WTC11 (cell line): ENCODE results near the gene COL6A3. TPM values are rescaled to one million over a fixed set of nuclear protein-coding genes. Genes with fewer than 3 reads are reported as not detected.

Experiments
- ATAC-seq: fragments of 200-7000 bp; cut with Tn5 transposase; 2 replicates; pipeline ENCODE4 v1.10.0; 2021; ENCODE audit warnings: mild to moderate bottlenecking, moderate library complexity
- CTCF ChIA-PET: fragments of 300-600 bp; sonication (Branson Sonifier 250); formaldehyde crosslinking; loops from one replicate; lab custom pipeline; 2021; ENCODE audit warnings: antibody characterized with exemption; lab: Charles Lee
- POLR2A ChIA-PET: fragments of 350-600 bp; sonication (Branson Sonifier 250); formaldehyde crosslinking; loops from one replicate; lab custom pipeline; 2021; ENCODE audit warnings: antibody characterized with exemption; lab: Charles Lee
- DNase-seq: peaks from one replicate; pipeline ENCODE4 v3.0.0; 2021; ENCODE audit warnings: low spot score
- H3K27ac Mint-ChIP-seq: 2 replicates; pipeline ENCODE4 v1.8.0; 2021; ENCODE audit warnings: mixed read lengths
- H3K27me3 Mint-ChIP-seq: 2 replicates; pipeline ENCODE4 v1.8.0; 2021; ENCODE audit warnings: low read depth, mild to moderate bottlenecking, moderate library complexity, mixed read lengths
- H3K36me3 Mint-ChIP-seq: 2 replicates; pipeline ENCODE4 v1.8.0; 2021; ENCODE audit warnings: mixed read lengths
- H3K4me1 Mint-ChIP-seq: 2 replicates; pipeline ENCODE4 v1.8.0; 2022; ENCODE audit warnings: mixed read lengths
- H3K4me3 Mint-ChIP-seq: 2 replicates; pipeline ENCODE4 v1.8.0; 2021; ENCODE audit warnings: mild to moderate bottlenecking, moderate library complexity, mixed read lengths
- H3K9me3 Mint-ChIP-seq: 2 replicates; pipeline ENCODE4 v1.8.0; 2021; ENCODE audit warnings: mixed read lengths
- CBFB ChIP-seq: sonication (generic); formaldehyde crosslinking; IDR thresholded peaks from 2 replicates; pipeline ENCODE4 v1.8.1; 2022; ENCODE audit warnings: mild to moderate bottlenecking, low read depth, missing genetic modification reagents
- E2F4 ChIP-seq: sonication (generic); formaldehyde crosslinking; IDR thresholded peaks from 2 replicates; pipeline ENCODE4 v1.8.1; 2022; ENCODE audit warnings: low read depth, mild to moderate bottlenecking, moderate library complexity, missing genetic modification reagents, borderline replicate concordance
- FOXP4 ChIP-seq: sonication (generic); formaldehyde crosslinking; IDR thresholded peaks from 2 replicates; pipeline ENCODE4 v1.8.0; 2022; ENCODE audit warnings: mild to moderate bottlenecking, missing genetic modification reagents
- GRHL2 ChIP-seq: fragments of 250-450 bp; sonication (Bioruptor Pico); IDR thresholded peaks from 2 replicates; pipeline ENCODE4 v1.8.0; 2022; ENCODE audit warnings: mild to moderate bottlenecking, moderate library complexity; ENCODE audit not compliant: insufficient replicate concordance, severe bottlenecking
- MXD4 ChIP-seq: fragments of 250-450 bp; sonication (Bioruptor Pico); IDR thresholded peaks from 2 replicates; pipeline ENCODE4 v1.8.0; 2021; ENCODE audit warnings: mild to moderate bottlenecking, moderate library complexity, borderline replicate concordance
- NFATC4 ChIP-seq: fragments of 250-450 bp; sonication (Bioruptor Pico); IDR thresholded peaks from 2 replicates; pipeline ENCODE4 v1.9.0; 2021; ENCODE audit warnings: mild to moderate bottlenecking
- NFE2L1 ChIP-seq: sonication (generic); formaldehyde crosslinking; IDR thresholded peaks from 2 replicates; pipeline ENCODE4 v1.8.1; 2023; ENCODE audit warnings: missing genetic modification reagents
- NFYB ChIP-seq: sonication (generic); formaldehyde crosslinking; conservative IDR thresholded peaks from 2 replicates; pipeline ENCODE4 v1.8.0; 2022; ENCODE audit warnings: low read depth, missing genetic modification reagents
- NR1H2 ChIP-seq: sonication (generic); formaldehyde crosslinking; IDR thresholded peaks from 2 replicates; pipeline ENCODE4 v1.9.0; 2021; ENCODE audit warnings: mild to moderate bottlenecking, moderate library complexity, missing genetic modification reagents
- RORB ChIP-seq: fragments of 250-450 bp; sonication (Bioruptor Pico); IDR thresholded peaks from 2 replicates; pipeline ENCODE4 v1.9.0; 2021; ENCODE audit warnings: mild to moderate bottlenecking
- TEAD4 ChIP-seq: sonication (generic); formaldehyde crosslinking; IDR thresholded peaks from 2 replicates; pipeline ENCODE4 v1.8.0; 2022; ENCODE audit warnings: mild to moderate bottlenecking, missing genetic modification reagents
- ZNF532 ChIP-seq: fragments of 250-450 bp; sonication (Bioruptor Pico); IDR thresholded peaks from 2 replicates; pipeline ENCODE4 v1.9.0; 2021; ENCODE audit warnings: mild to moderate bottlenecking, borderline replicate concordance
- total RNA-seq: library from RNA; stranded (reverse); gene quantifications from 3 replicates; pipeline ENCODE4 v1.2.3, GENCODE V29; 2021
- TF ChIP-seq, protein P1 (sequence below): sonication (generic); formaldehyde crosslinking; IDR thresholded peaks from 2 replicates; pipeline ENCODE4 v1.8.1; 2023; ENCODE audit warnings: mild to moderate bottlenecking, moderate library complexity, missing genetic modification reagents
- TF ChIP-seq, protein P2 (sequence below): fragments of 250-450 bp; sonication (Bioruptor Pico); IDR thresholded peaks from 2 replicates; pipeline ENCODE4 v1.8.0; 2021; ENCODE audit warnings: mild to moderate bottlenecking
- TF ChIP-seq, protein P3 (sequence below): sonication (generic); formaldehyde crosslinking; IDR thresholded peaks from 2 replicates; pipeline ENCODE4 v1.8.1; 2023; ENCODE audit warnings: mild to moderate bottlenecking, missing genetic modification reagents, moderate library complexity
- TF ChIP-seq, protein P4 (sequence below): sonication (generic); formaldehyde crosslinking; IDR thresholded peaks from 2 replicates; pipeline ENCODE4 v1.8.0; 2022; ENCODE audit warnings: mild to moderate bottlenecking, missing genetic modification reagents

The COL6A3 gene
- total RNA-seq, 1 experiment from 2014 or later, result 2.6 TPM

DNA sequence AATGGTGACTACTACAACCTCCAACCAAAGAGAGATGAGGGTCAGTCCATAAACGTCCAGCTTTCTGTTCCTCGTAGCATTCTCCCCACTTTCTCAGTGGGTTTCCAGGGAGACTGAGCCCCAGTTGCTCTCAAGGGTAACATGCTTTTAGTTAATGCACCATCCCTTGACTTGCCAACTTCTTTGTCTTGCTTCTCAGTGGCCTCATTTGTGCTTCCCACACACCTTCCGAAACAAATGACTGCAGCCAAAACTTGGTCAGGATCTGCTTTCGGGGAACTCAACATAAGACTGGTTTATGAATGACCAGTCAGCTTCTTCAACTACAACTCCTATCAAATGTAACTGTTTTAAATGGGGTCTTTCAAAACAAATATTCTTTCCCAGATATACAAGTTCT, 94.1 kb downstream of the COL6A3 start (continued):
- no peak for TF ChIP-seq FOXP4 (CRISPR knock-in tag)
- TF ChIP-seq, all 79 proteins: peak for 0

DNA sequence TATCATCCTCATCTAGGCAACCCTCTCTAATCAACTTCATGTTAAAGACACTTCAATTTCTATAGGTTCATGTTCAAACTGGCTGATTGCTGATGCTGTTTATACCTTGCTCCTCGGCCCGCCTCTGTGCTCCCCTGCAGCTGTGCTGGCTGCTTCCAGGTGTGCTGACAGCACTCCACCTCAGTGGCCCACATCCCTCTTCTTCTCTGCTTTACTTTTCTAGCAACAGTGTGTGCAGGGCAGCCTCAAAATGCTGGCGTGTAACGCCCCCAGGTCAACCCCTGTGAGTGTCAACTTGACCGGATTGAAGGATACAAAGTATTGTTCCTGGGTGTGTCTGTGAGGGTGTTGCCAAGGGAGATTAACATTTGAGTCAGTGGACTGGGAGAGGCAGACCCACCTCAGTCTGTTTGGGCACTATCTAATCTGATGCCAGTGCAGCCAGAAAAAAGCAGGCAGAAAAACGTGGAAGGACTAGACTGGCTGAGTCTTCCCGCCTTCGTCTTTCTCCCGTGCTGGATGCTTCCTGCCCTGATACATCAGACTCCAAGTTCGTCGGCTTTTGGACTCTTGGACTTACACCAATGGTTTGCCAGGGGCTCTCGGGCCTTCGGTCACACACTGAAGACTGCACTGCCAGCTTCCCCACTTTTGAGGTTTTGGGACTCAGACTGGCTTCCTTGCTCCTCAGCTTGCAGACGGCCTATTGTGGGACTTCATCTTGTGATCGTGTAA, 94.7 kb downstream of the COL6A3 start:
- ATAC-seq (no peak), DNase-seq (no peak)
- H3K36me3 Mint-ChIP-seq, result no peaks in the 10 kb centered on the region
- ChIA-PET CTCF (no interaction called here), POLR2A (no interaction called here)
- no peak overlapping the region for H3K27ac Mint-ChIP-seq
- no peak overlapping the region for H3K4me3 Mint-ChIP-seq
- no peaks in the 10 kb centered on the region for H3K27me3 Mint-ChIP-seq
- H3K9me3 Mint-ChIP-seq, result no peaks in the 10 kb centered on the region
- peaks cover 6% of the 10 kb centered on the region; the same call in 1 of the 2 replicates for H3K4me1 Mint-ChIP-seq
- no peak for TF ChIP-seq GRHL2 (CRISPR knock-in tag)
- no peak for TF ChIP-seq RORB (CRISPR knock-in tag)
- no peak for TF ChIP-seq TEAD4 (CRISPR knock-in tag)
- no peak for TF ChIP-seq CBFB
- TF ChIP-seq NFATC4, result no peak
- no peak for TF ChIP-seq NFYB (CRISPR knock-in tag)
- TF ChIP-seq, protein P1, sequence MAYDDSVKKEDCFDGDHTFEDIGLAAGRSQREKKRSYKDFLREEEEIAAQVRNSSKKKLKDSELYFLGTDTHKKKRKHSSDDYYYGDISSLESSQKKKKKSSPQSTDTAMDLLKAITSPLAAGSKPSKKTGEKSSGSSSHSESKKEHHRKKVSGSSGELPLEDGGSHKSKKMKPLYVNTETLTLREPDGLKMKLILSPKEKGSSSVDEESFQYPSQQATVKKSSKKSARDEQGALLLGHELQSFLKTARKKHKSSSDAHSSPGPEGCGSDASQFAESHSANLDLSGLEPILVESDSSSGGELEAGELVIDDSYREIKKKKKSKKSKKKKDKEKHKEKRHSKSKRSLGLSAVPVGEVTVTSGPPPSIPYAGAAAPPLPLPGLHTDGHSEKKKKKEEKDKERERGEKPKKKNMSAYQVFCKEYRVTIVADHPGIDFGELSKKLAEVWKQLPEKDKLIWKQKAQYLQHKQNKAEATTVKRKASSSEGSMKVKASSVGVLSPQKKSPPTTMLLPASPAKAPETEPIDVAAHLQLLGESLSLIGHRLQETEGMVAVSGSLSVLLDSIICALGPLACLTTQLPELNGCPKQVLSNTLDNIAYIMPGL (CRISPR knock-in tag), result no peak
- TF ChIP-seq, protein P2, sequence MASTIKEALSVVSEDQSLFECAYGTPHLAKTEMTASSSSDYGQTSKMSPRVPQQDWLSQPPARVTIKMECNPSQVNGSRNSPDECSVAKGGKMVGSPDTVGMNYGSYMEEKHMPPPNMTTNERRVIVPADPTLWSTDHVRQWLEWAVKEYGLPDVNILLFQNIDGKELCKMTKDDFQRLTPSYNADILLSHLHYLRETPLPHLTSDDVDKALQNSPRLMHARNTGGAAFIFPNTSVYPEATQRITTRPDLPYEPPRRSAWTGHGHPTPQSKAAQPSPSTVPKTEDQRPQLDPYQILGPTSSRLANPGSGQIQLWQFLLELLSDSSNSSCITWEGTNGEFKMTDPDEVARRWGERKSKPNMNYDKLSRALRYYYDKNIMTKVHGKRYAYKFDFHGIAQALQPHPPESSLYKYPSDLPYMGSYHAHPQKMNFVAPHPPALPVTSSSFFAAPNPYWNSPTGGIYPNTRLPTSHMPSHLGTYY, result no peak
- no peak for TF ChIP-seq E2F4 (CRISPR knock-in tag)
- TF ChIP-seq NR1H2, result no peak
- TF ChIP-seq, protein P3, sequence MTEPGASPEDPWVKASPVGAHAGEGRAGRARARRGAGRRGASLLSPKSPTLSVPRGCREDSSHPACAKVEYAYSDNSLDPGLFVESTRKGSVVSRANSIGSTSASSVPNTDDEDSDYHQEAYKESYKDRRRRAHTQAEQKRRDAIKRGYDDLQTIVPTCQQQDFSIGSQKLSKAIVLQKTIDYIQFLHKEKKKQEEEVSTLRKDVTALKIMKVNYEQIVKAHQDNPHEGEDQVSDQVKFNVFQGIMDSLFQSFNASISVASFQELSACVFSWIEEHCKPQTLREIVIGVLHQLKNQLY, result no peak
- no peak for TF ChIP-seq ZNF532 (CRISPR knock-in tag)
- TF ChIP-seq, protein P4, sequence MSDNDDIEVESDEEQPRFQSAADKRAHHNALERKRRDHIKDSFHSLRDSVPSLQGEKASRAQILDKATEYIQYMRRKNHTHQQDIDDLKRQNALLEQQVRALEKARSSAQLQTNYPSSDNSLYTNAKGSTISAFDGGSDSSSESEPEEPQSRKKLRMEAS (CRISPR knock-in tag), result no peak
- no peak for TF ChIP-seq MXD4
- no peak for TF ChIP-seq NFE2L1 (CRISPR knock-in tag)
